ENCODE results near the gene RPS6KL1. TPM values are rescaled to one million over a fixed set of nuclear protein-coding genes. Genes with fewer than 3 reads are reported as not detected.

The RPS6KL1 gene
- total RNA-seq, 1 donor from 2014 or later, result 18.6 TPM

GRCh38 chr14:74858022-74858421, 65.0 kb downstream of the RPS6KL1 start:
- no peak for DNase-seq (ENCODE audit: low spot score)

DNA sequence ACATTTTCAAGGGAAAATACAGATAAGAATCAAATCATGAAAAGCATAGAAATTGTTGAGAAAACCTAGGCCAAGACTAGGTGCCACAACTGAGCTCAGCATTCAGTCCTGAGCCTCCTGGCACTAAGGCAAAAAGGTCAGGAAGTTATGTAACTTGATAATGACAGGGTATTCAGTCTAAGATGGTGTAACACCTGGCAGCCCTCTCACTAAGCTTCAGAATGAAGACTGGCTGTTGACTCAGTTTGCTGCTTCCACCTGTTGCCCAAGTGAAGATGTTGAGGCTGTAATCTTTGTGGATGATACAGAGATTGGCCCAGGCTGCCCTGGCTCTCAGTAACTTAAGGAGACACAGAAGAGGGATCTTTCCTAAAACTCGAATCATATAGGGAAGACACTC, 66.7 kb downstream of the RPS6KL1 start:
- DNase-seq (ENCODE audit: low spot score), result no peak

DNA sequence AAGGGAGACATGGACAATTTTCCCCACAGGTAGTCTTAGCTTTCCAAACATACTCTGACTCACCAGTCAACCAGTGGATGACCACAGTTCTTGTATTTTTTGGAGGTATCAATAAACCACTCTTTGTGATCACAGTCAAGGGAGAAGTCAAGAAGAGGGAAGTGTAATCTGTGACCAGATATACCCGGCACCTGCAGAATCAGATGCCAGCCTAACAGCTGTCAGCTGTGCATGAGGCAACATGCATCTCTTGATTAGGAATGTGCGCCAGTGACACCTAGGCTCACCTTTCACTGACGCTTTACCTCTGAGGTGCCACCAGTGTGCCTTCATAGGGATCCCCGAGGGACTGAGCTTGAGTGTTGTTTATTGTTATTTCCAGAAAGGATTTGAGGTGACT, 67.1 kb downstream of the RPS6KL1 start:
- DNase-seq (ENCODE audit: low spot score), result no peak

DNA sequence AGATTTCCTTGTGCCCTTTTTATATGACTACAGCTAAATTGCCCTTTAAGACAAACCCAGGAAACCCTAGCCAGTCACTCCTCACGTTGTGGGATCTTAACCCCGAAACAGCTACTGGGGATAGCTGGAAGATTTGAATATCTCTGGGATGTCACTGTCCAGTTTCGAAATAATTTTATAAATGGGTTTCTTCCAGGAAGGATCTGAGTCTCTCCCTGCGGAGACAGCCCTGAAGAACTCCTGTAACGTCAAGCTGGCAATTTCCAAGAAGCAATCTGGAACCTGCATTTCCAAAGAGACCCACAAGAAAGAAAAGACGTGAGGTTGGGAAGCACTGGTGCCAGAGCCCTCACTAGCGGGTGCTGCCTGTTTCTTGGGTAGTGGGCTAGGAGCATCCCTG, 68.0 kb downstream of the RPS6KL1 start:
- DNase-seq (ENCODE audit: low spot score), result no peak

Other genes starting within 250 kb of the RPS6KL1 start
- gene AREL1, start 210.2 kb downstream of the RPS6KL1 start, total RNA-seq, result 34.3 TPM
- 37.3 TPM for gene FCF1, start 210.1 kb downstream of the RPS6KL1 start, total RNA-seq
- gene YLPM1, start 159.9 kb downstream of the RPS6KL1 start, total RNA-seq, result 55.4 TPM
- gene PROX2, start 47.1 kb downstream of the RPS6KL1 start, total RNA-seq, result 0.06 TPM
- gene DLST, start 41.3 kb downstream of the RPS6KL1 start, total RNA-seq, result 95.6 TPM
- gene PGF, start 32.3 kb upstream of the RPS6KL1 start, total RNA-seq, result 4.6 TPM
- gene EIF2B2, start 79.7 kb upstream of the RPS6KL1 start, total RNA-seq, result 51.7 TPM
- gene MLH3, start 128.2 kb upstream of the RPS6KL1 start, total RNA-seq, result 33.2 TPM
- 16.5 TPM for gene ACYP1, start 140.8 kb upstream of the RPS6KL1 start, total RNA-seq
- gene ZC2HC1C, start 146.4 kb upstream of the RPS6KL1 start, total RNA-seq, result 3.9 TPM
- gene NEK9, start 203.8 kb upstream of the RPS6KL1 start, total RNA-seq, result 119 TPM

All from mucosa of gallbladder (tissue), 1 donor.